Stimulated activated CD4-positive, alpha-beta T cell treated with anti-CD3 and anti-CD28 coated beads, Interleukin-2, amount 100 ng/mL, for 48 hours (primary cell): ENCODE results near the gene CDA.

Source experiments
- DNase-seq, 2 donors: peaks; one replicate each; pipeline ENCODE4 v3.0.0-alpha.2; 2020

CDA gene

GRCh38 chr1:20618550-20618949 is 29.7 kb downstream of the CDA start:
- DNase-seq: no peak

DNA sequence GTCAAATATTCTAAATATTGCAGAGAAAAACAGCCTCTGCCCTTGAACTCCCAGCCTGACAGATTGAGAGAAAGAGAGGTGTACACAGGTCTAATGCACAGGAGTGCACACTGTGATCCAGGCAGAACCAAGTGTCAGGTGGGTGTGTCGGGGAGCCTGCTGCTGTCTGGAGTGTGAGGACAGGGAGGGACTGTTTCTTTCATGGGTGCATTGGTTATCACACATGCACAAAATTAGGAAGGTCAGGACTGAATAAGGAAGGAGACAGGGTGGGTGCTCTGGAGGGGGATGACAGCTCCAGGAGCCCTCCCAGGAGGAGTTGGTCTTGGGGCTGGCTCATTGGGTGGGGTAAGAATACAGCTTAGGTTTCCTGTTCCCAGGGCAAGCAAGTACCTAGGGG is 31.1 kb downstream of the CDA start:
- no peak for DNase-seq

- DNase-seq: no peak
Observed at GRCh38 chr1:20621012-20621411, 32.1 kb downstream of the CDA start.

DNA sequence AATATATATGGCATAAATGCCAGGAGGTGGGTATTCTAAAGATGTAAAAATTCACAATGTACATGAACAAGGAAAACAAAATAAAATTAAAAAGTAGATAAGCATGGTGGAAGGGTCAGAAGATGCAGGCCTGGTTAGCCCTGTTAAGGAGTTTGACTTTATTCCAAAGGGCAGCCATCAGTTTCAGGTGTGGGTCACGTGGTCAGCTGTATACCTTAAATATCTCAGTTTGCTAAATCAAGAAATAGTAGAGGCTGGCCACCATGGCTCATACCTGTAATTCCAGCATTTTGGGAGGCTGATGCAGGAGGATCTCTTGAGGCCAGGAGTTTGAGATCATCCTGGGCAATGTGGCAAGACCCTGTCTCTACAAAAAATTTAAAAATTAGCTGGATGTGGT is 35.8 kb downstream of the CDA start:
- no peak for DNase-seq

GRCh38 chr1:20625176-20626097 is 36.5 kb downstream of the CDA start:
- no peak for DNase-seq

GRCh38 chr1:20626098-20626427 is 37.2 kb downstream of the CDA start:
- DNase-seq: no peak

GRCh38 chr1:20626524-20626923 is 37.6 kb downstream of the CDA start:
- DNase-seq: no peak

DNA sequence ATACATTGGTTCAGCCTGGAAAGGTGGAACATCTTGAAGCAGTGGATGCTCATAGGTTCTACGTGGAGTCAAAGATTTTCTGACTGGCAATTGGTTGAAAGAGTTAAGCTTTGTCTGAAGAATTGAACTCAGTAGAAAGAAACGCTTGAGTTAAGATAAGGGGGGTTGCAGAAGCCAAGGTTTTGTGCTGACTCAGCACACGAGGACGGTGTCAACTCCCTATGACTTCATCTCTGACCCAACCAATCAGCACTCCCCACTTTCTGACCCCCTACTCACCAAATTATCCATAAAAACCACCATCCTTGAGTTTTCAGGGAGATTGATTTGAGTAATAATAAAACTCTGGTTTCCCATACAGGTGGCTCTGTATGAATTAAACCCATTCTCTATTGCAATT is 41.8 kb downstream of the CDA start:
- no peak for DNase-seq

DNA sequence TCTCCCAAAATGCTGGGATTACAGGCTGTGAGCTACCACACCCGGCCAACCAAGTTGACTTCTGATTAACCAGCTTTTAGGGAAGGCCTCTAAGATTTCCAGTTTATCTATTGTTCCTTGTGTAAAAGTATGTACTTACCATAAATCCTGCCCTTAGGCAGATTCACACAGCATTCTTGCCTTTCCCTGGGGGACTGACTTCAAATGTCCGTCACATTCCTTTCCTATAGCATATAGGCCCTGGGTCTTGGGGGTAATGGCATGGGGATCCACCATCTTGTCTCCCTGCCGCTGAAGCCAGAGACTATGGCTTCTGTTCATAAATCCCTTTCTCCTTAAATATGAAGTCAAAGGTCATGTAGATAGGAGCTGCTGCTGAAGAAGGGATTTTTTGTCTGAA is 43.5 kb downstream of the CDA start:
- no peak for DNase-seq

GRCh38 chr1:20633190-20634064 is 44.5 kb downstream of the CDA start, which contains the start of gene PINK1:
TSS of gene PINK1 (plus strand) at chr1:20633458. CDS start at chr1:20633549, 91 bp downstream.
- peak; percentile 91 to 94 for DNase-seq

DNA sequence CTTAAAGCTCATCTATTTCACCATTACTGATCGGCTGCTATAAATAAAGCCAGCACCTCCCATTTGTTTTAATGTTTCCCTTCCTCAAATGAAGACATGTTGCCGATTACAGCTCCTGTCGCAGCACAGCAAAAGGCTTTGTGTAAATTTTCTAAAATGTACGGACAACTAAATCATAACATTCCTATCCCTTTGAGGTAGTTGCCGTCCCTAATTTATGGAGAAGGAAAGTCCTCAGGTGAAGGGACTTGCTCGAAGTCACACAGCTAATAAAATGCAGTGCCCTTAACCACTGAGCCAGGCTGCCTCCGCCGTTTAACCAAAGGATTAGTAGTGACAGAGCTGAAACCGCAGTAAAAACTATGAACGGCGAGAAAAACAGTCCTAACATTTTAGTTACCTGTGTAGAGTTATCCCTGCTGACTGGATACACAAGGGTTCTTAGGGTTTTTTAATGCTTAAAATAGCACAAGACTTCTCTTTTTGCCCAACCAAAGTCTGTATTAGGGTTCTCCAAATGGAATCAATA is 45.2 kb downstream of the CDA start:
- DNase-seq: no peak

DNA sequence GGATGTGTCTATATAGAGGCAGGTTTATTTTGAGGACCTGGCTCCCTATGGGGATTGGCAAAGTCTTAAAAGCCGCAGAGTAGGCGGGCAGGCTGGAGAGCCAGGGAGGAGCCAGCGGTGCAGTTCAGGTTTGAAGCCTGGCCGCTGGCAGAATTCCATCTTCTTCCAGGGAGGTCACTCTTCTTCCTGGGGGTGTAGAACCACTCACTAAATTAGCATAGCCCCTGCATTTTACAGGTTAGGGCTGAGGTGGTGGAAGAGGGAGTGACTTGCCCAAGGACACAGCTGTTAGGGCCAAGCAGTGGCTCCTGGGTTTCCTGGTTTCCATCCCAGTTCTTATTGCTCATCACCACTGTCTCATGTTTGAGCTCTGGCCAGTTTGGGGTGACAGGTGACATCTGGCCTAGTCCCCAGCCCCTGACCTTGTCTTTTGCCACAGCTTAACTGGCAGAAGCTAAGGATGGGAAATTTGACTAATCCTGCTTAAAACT is 45.7 kb downstream of the CDA start:
- DNase-seq: no peak

DNA sequence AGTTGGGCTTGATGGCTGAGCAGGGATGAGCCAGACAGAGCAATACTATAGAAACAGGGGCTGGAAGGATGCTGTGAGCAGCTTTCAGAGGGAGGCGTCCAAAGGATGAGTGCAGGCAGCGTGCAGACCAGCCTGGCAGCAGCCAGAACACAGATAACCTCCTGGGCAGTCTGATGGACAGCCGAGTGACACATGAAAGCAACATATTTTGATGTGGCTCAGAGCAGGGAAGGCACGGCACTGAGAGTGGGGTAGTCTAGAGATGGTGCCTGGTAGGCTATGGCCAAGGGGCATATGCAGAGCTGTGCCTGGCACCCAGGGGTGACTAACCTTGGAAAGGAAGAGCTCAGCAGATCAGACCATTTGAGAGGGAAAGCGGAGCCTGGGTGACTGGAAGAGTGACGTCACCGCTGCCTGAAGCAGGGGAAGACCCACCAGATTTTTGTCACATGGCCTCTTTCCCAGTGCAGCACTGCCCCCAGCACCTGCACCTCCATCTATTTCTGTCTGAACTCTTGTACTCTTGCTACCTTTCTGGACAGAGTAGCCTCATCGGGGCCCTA is 48.0 kb downstream of the CDA start:
- no peak for DNase-seq

DNA sequence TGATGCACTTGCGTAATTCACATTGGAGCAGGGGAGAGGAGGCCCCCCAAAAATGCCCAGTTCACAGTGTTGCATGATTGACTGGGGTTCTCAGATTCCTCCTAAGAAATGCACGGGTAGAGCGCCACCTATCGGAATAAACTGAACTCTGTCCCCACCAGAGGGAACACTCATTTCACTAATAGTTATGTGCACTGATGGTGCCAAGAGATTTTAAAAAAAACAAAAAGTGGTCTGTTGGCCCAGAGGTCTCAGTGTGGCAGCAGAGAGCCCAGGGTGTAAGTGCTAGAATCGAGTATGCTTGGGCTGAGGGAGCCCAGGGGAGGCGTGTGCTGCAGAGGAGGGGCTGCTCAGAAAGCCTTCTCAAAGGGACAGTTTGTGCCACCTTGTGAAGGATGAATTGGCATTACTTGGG is 51.3 kb downstream of the CDA start:
- DNase-seq: peak; percentile 44 to 53

- DNase-seq: no peak
Observed at GRCh38 chr1:20641975-20642374, 53.1 kb downstream of the CDA start.

DNA sequence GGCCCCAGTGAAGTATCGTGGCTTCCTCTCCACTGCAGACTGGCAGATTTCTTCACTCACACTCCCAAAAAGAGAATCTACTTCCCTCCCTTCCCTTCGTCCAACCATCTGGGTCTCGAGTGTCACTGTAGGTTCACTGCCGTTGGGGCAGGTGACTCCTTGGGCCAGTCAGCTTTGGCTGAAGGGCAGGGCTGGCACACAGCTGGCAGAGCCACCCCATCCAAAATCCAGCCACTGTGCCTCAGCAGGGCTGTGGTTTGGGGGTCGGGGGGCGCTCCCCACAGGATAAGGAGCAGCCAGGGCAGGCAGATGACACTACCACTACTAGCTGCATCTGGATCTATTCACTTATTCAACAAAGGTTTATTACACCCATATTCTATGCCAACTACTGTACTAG is 54.2 kb downstream of the CDA start:
- DNase-seq: no peak

DNA sequence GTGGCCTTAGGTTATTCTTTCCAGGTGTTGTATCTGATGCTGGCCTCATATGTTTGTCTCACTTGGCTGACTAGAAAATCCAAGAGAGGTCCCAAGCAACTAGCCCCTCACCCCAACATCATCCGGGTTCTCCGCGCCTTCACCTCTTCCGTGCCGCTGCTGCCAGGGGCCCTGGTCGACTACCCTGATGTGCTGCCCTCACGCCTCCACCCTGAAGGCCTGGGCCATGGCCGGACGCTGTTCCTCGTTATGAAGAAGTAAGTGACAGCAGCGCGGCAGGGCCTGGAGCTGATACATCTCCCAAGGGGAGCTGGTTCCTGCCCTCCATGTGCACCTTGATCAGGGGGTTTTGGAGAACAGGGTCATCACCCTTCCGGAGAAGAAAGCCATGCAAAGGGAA is 55.5 kb downstream of the CDA start:
- DNase-seq: no peak

GRCh38 chr1:20645414-20645813 is 56.5 kb downstream of the CDA start:
- DNase-seq: no peak

- no peak for DNase-seq
Observed at GRCh38 chr1:20648438-20648837, 59.5 kb downstream of the CDA start.

DNA sequence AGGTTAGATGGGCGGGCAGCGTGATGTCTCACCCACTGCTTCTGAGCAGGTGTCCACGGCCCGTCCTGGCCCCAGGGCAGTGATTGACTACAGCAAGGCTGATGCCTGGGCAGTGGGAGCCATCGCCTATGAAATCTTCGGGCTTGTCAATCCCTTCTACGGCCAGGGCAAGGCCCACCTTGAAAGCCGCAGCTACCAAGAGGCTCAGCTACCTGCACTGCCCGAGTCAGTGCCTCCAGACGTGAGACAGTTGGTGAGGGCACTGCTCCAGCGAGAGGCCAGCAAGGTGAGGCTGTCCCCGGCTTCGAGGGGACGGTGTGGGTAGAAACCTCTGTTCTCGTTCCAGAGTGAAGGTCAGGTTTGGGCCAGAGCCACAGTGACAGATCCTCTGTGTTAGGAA is 60.0 kb downstream of the CDA start:
- no peak for DNase-seq

DNA sequence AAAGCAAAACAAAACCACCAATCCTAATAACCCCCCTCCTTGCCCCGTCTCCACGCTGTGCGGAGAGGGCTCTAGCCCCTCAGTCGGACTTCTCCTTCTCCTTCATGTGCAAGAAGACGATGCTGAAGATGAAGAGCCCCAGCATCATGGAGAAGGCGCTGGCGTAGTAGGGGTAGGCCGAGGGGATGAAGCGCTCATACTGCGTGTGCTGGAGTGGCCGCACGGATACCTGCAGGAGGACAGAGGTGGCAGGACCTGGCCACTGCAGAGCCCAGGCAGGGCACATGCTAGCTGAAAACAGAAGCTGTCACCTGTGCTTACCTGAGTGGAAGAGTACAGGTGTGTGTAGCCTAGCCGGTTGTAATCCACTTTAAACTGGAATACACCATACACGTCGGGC is 63.4 kb downstream of the CDA start:
- no peak for DNase-seq

DNA sequence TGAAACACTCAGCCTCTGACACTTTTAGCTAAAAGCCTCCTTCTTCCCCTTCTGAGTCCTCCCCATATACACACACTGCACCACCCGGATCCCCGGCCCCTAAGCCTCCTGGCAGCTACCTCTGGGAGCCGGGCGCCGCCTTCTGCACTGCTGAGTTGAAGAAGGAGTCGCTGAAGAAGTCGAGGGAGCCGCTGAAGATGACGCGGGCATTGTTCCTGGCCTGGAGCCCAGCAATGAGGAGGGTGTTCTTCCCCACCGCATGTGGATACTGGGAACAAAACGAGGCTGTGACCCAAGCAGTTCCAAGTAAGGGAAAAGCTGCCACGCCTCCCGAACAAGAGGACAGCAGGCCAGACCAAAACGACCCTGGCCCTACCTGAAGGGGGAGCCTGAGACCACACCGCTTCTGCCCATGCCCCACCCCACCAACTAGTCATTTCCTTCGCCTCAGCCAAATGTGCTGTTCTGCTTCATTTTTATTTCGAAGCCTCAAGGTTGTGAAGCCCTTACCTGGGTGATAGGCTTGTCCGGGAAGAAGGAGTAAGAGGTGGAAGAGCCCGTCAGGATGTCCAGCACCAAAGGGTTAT is 65.3 kb downstream of the CDA start:
- no peak for DNase-seq

GRCh38 chr1:20657024-20657423 is 68.1 kb downstream of the CDA start:
- no peak for DNase-seq
